Nephron progenitor cell (in vitro differentiated cells): ENCODE data around the gene TRAF1.

ENCODE experiments used
- DNase-seq: peaks from one replicate; pipeline ENCODE4 v3.0.0; 2021
- H3K27ac Mint-ChIP-seq: 2 replicates; pipeline ENCODE4 v1.8.0; 2021; ENCODE audit warnings: mild to moderate bottlenecking, moderate library complexity, mixed read lengths
- H3K27me3 Mint-ChIP-seq: 2 replicates; pipeline ENCODE4 v1.8.0; 2021; ENCODE audit warnings: mild to moderate bottlenecking, low read depth, mixed read lengths; ENCODE audit not compliant: poor library complexity
- H3K36me3 Mint-ChIP-seq: 2 replicates; pipeline ENCODE4 v1.8.0; 2021; ENCODE audit warnings: low read depth, mixed read lengths
- H3K4me1 Mint-ChIP-seq: 2 replicates; pipeline ENCODE4 v1.8.0; 2021; ENCODE audit warnings: mixed read lengths
- H3K4me3 Mint-ChIP-seq: 2 replicates; pipeline ENCODE4 v1.8.0; 2021; ENCODE audit warnings: mild to moderate bottlenecking, moderate library complexity, mixed read lengths
- H3K9me3 Mint-ChIP-seq: 2 replicates; pipeline ENCODE4 v1.8.0; 2021; ENCODE audit warnings: mild to moderate bottlenecking, moderate library complexity, mixed read lengths
- TF ChIP-seq, protein P1 (sequence below): fragments of 200-600 bp; sonication (generic); IDR thresholded peaks from 2 replicates; pipeline ENCODE4 v1.5.0; 2021; ENCODE audit warnings: antibody characterized with exemption

TRAF1 gene

DNA sequence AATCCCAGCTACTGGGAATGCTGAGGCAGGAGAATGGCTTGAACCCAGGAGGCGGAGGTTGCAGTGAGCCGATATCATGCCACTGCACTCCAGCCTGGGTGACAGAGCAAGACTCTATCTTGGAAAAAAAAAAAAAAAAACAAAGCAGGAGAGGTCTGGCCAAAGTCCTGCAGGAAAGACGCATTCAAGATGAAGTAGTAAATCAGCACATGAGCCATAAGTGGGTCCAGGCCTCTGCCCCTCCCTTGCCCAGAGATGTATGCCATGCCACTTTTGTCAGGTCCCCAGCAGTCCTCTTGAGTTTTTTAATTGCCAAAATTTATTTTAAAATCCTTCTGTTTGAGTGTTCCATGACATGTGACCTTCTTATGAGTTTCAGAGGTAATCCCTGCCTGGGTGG lies 41.1 kb downstream of the TRAF1 start:
- no peak overlapping the region for H3K27ac Mint-ChIP-seq
- TF ChIP-seq, protein P1, sequence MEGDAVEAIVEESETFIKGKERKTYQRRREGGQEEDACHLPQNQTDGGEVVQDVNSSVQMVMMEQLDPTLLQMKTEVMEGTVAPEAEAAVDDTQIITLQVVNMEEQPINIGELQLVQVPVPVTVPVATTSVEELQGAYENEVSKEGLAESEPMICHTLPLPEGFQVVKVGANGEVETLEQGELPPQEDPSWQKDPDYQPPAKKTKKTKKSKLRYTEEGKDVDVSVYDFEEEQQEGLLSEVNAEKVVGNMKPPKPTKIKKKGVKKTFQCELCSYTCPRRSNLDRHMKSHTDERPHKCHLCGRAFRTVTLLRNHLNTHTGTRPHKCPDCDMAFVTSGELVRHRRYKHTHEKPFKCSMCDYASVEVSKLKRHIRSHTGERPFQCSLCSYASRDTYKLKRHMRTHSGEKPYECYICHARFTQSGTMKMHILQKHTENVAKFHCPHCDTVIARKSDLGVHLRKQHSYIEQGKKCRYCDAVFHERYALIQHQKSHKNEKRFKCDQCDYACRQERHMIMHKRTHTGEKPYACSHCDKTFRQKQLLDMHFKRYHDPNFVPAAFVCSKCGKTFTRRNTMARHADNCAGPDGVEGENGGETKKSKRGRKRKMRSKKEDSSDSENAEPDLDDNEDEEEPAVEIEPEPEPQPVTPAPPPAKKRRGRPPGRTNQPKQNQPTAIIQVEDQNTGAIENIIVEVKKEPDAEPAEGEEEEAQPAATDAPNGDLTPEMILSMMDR = no peak
- H3K9me3 Mint-ChIP-seq = no peaks in the 10 kb centered on the region
- H3K4me3 Mint-ChIP-seq = no peak overlapping the region
- no peaks in the 10 kb centered on the region for H3K36me3 Mint-ChIP-seq
- no peak for DNase-seq
- peaks cover 16% of the 10 kb centered on the region for H3K27me3 Mint-ChIP-seq
- peaks cover 33% of the 10 kb centered on the region for H3K4me1 Mint-ChIP-seq

GRCh38 chr9:120883608-120883996 lies 43.0 kb downstream of the TRAF1 start:
- Mint-ChIP-seq H3K36me3 (no peaks in the 10 kb centered on the region), H3K4me3 (no peak overlapping the region), H3K27ac (no peak overlapping the region), H3K9me3 (no peaks in the 10 kb centered on the region), H3K4me1 (peaks cover 37% of the 10 kb centered on the region), H3K27me3 (peaks cover 33% of the 10 kb centered on the region)
- TF ChIP-seq, protein P1 = no peak
- no peak for DNase-seq

GRCh38 chr9:120882935-120883607 lies 43.5 kb downstream of the TRAF1 start:
- no peak for DNase-seq
- Mint-ChIP-seq H3K27me3 (peaks cover 38% of the 10 kb centered on the region), H3K9me3 (no peaks in the 10 kb centered on the region), H3K36me3 (no peaks in the 10 kb centered on the region), H3K4me3 (no peak overlapping the region), H3K4me1 (peaks cover 43% of the 10 kb centered on the region), H3K27ac (no peak overlapping the region)
- TF ChIP-seq, protein P1 = no peak

- TF ChIP-seq, protein P1 = no peak
- H3K4me3 Mint-ChIP-seq = no peak overlapping the region
- H3K36me3 Mint-ChIP-seq = no peaks in the 10 kb centered on the region
- no peaks in the 10 kb centered on the region for H3K9me3 Mint-ChIP-seq
- H3K27ac Mint-ChIP-seq = no peak overlapping the region
- no peak for DNase-seq
- peaks cover 42% of the 10 kb centered on the region for H3K27me3 Mint-ChIP-seq
- H3K4me1 Mint-ChIP-seq = peaks cover 48% of the 10 kb centered on the region
Measured at GRCh38 chr9:120879446-120879845, 47.1 kb downstream of the TRAF1 start.

DNA sequence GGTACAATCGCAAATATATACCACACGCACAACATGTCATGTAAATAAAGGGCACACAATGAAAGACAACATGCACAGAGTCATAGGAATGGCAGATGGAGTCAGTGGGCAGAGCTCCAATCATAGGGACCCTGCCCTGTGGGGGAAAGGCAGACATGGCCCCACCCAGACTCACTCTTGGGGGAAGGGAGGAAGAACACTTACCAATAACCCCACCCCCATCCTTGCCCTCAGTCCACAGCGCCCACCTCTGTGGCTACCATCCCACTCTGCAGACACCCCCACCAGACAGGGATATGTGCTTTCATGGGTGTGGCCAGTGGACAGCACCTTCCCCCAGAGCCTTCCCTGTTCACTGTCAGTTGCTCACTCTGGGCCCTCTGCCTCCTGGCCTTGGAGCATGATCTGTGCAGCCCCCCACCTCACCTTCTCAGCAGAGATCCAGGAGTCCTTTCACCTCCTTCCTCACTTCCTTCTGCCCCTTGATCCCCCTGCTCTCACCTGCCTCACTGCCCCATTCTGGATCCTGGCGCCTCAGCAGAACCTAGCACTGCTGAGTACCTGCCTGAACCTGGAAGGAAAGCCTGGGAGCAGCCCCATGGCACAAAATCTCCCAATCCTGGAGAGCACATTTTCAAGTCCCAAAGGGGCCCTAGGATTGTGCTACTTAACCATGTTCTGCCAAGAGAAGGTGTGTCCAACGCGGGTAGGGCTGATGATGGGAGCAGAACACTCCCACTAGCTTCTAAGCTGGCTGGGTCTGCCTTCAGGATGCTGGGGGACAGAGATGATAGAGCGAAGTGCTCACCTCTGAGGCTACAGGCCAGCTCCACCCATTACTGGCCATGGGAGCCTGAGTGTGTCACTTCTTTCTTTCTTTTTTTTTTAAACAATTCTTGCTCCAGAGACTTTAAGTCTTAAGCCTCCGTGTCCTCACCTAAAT lies 48.1 kb downstream of the TRAF1 start:
- Mint-ChIP-seq H3K4me3 (peak overlapping the region; percentile 87), H3K27me3 (peaks cover 39% of the 10 kb centered on the region), H3K9me3 (no peaks in the 10 kb centered on the region), H3K4me1 (peaks cover 38% of the 10 kb centered on the region), H3K36me3 (peaks cover 6% of the 10 kb centered on the region), H3K27ac (no peak overlapping the region)
- DNase-seq = no peak
- TF ChIP-seq, protein P1 = no peak
